ENCODE results near the gene BATF3.

DNA sequence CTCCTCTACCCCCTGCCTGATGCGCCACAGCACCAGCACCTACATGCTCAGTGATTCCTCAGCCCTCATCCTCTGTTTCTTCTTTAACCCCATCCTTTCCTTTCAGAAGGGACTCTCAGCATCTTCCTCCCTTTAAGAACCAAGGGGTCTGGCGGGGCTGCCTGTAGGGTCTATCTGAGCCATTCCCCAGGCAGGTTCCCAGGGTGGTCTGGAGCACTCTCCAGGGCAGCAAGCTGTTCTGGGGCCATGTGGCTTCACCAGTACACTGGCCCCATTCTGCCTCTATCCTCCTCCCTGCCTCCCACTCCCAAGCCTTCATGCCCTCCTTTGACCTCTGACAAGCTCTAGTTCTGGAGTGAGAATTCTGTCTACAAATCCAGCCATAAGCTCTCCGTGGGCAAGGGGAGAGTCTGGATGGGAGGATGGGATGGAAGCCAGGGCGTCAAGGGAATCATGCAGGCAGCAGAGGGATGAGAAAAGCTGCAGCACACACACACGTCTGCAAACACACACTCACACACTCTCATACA, 10.4 kb downstream of the BATF3 start:
- TF ChIP-seq, protein P1, sequence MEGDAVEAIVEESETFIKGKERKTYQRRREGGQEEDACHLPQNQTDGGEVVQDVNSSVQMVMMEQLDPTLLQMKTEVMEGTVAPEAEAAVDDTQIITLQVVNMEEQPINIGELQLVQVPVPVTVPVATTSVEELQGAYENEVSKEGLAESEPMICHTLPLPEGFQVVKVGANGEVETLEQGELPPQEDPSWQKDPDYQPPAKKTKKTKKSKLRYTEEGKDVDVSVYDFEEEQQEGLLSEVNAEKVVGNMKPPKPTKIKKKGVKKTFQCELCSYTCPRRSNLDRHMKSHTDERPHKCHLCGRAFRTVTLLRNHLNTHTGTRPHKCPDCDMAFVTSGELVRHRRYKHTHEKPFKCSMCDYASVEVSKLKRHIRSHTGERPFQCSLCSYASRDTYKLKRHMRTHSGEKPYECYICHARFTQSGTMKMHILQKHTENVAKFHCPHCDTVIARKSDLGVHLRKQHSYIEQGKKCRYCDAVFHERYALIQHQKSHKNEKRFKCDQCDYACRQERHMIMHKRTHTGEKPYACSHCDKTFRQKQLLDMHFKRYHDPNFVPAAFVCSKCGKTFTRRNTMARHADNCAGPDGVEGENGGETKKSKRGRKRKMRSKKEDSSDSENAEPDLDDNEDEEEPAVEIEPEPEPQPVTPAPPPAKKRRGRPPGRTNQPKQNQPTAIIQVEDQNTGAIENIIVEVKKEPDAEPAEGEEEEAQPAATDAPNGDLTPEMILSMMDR (IDR thresholded peaks at IDR 0.05): no peak
- TF ChIP-seq POLR2AphosphoS5 (IDR thresholded peaks at IDR 0.05) (no peak), EP300 (IDR thresholded peaks at IDR 0.05) (no peak), POLR2A (IDR thresholded peaks at IDR 0.05) (no peak)
